Upper lobe of left lung (tissue), 4 donors: ENCODE data around the gene XAGE1B.
"Not testable (repeated sequence)": the region's sequence is repeated elsewhere in the genome, so short reads cannot be mapped to it uniquely, and the experiment has no call there.

Experiments used
- CTCF ChIP-seq, 6 experiments: fragments of 450-650 bp in 4 of 6; fragments of 200-600 bp in 2 of 6; sonication (generic) in 2 of 6; IDR thresholded peaks; one replicate each; pipeline ENCODE4 v1.5.1; 2016 to 2019; ENCODE audit warnings: antibody characterized with exemption in 6 of 6
- POLR2AphosphoS5 ChIP-seq, 2 donors: sonication (generic); formaldehyde crosslinking; IDR thresholded peaks; one replicate each; pipeline ENCODE4 v1.5.1; 2017; ENCODE audit warnings: antibody characterized with exemption in 2 of 2

- TF ChIP-seq POLR2AphosphoS5, CTCF (IDR thresholded peaks at IDR 0.05): not testable (repeated sequence)
Measured at GRCh38 chrX:52548769-52549168, 31.9 kb upstream of the XAGE1B start.
